HepG2 (cell line): Measurements from ENCODE around the gene SCEL. TPM values are rescaled to one million over a fixed set of nuclear protein-coding genes. Genes with fewer than 3 reads are reported as not detected.

ENCODE experiments used
- NR2F6 ChIP-seq, 2 experiments: IDR thresholded peaks; 2 replicates each; pipeline ENCODE4 v1.6.1; 2016; ENCODE audit warnings: antibody characterized with exemption in 1 of 2, mild to moderate bottlenecking in 1 of 2
- ZNF232 ChIP-seq: sonication (generic); formaldehyde crosslinking; IDR thresholded peaks from 2 replicates; pipeline ENCODE4 v1.4.0; 2020; ENCODE audit warnings: missing genetic modification reagents, borderline replicate concordance
- polyA plus RNA-seq, 8 experiments: library from polyadenylated mRNA; depleted of rRNA in 3 of 8; stranded (reverse) in 7 of 8; unstranded in 1 of 8; fragments of >200 nt; fragmentation: Illumina TruSeq in 4 of 8; extraction: Trizol in 4 of 8; gene quantifications; 2 replicates each; pipeline versions ENCODE4 v1.2.1 to v1.2.3, GENCODE V29; 2011 to 2016; ENCODE audit warnings: low read depth in 4 of 8, missing spikeins in 1 of 8, mixed read lengths in 1 of 8; ENCODE audit not compliant: insufficient read depth in 1 of 8
- total RNA-seq, 5 experiments: library from RNA; depleted of rRNA; stranded (reverse); fragments of >200 nt; fragmentation: Illumina TruSeq; extraction: Trizol; gene quantifications; 2 replicates each; pipeline ENCODE4 v1.2.3, GENCODE V29; 2016; ENCODE audit warnings: low read depth in 1 of 5
- TF ChIP-seq, protein P1 (sequence below): sonication (generic); formaldehyde crosslinking; IDR thresholded peaks from 2 replicates; pipeline ENCODE4 v1.4.0; 2020; ENCODE audit warnings: missing genetic modification reagents, borderline replicate concordance
- TF ChIP-seq, protein P2 (sequence below): sonication (generic); formaldehyde crosslinking; IDR thresholded peaks from 2 replicates; pipeline ENCODE4; 2020; ENCODE audit warnings: missing genetic modification reagents, mild to moderate bottlenecking, borderline replicate concordance
- TF ChIP-seq, protein P3 (sequence below): sonication (generic); formaldehyde crosslinking; IDR thresholded peaks from 2 replicates; pipeline ENCODE4 v1.4.0; 2020; ENCODE audit warnings: missing genetic modification reagents, borderline replicate concordance

The SCEL gene
- total and polyA plus RNA-seq, 2 of the 13 experiments (the other 11 are each of a cell fraction or from before 2014, with no cell fraction given): not detected

DNA sequence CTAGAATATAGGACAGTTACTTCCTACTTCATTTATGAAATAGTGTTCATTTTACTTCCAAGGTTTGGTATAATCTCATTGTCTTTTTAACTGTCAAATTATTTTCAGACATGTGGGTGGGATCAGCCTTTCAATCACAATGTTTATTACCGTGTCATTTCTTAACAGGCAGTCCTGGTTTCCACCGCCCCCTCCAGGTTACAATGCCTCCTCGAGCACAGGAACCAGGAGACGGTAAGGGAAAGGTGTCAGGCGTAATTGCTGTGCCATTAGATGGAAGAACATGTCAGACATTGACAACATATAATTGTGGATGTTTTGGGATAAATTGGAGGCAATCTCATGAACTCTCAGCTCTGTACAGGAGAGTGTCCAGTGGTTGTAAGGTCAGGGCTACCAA, 36.5 kb downstream of the SCEL start (continued):
- TF ChIP-seq, protein P1, sequence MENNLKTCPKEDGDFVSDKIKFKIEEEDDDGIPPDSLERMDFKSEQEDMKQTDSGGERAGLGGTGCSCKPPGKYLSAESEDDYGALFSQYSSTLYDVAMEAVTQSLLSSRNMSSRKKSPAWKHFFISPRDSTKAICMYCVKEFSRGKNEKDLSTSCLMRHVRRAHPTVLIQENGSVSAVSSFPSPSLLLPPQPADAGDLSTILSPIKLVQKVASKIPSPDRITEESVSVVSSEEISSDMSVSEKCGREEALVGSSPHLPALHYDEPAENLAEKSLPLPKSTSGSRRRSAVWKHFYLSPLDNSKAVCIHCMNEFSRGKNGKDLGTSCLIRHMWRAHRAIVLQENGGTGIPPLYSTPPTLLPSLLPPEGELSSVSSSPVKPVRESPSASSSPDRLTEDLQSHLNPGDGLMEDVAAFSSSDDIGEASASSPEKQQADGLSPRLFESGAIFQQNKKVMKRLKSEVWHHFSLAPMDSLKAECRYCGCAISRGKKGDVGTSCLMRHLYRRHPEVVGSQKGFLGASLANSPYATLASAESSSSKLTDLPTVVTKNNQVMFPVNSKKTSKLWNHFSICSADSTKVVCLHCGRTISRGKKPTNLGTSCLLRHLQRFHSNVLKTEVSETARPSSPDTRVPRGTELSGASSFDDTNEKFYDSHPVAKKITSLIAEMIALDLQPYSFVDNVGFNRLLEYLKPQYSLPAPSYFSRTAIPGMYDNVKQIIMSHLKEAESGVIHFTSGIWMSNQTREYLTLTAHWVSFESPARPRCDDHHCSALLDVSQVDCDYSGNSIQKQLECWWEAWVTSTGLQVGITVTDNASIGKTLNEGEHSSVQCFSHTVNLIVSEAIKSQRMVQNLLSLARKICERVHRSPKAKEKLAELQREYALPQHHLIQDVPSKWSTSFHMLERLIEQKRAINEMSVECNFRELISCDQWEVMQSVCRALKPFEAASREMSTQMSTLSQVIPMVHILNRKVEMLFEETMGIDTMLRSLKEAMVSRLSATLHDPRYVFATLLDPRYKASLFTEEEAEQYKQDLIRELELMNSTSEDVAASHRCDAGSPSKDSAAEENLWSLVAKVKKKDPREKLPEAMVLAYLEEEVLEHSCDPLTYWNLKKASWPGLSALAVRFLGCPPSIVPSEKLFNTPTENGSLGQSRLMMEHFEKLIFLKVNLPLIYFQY (CRISPR knock-in tag): no peak
- TF ChIP-seq NR2F6 (IDR thresholded peaks at IDR 0.05) (no peak), NR2F6 (CRISPR knock-in tag; IDR thresholded peaks at IDR 0.05) (no peak), ZNF232 (no peak)
- TF ChIP-seq, protein P2, sequence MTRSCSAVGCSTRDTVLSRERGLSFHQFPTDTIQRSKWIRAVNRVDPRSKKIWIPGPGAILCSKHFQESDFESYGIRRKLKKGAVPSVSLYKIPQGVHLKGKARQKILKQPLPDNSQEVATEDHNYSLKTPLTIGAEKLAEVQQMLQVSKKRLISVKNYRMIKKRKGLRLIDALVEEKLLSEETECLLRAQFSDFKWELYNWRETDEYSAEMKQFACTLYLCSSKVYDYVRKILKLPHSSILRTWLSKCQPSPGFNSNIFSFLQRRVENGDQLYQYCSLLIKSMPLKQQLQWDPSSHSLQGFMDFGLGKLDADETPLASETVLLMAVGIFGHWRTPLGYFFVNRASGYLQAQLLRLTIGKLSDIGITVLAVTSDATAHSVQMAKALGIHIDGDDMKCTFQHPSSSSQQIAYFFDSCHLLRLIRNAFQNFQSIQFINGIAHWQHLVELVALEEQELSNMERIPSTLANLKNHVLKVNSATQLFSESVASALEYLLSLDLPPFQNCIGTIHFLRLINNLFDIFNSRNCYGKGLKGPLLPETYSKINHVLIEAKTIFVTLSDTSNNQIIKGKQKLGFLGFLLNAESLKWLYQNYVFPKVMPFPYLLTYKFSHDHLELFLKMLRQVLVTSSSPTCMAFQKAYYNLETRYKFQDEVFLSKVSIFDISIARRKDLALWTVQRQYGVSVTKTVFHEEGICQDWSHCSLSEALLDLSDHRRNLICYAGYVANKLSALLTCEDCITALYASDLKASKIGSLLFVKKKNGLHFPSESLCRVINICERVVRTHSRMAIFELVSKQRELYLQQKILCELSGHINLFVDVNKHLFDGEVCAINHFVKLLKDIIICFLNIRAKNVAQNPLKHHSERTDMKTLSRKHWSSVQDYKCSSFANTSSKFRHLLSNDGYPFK: no peak
- TF ChIP-seq, protein P3, sequence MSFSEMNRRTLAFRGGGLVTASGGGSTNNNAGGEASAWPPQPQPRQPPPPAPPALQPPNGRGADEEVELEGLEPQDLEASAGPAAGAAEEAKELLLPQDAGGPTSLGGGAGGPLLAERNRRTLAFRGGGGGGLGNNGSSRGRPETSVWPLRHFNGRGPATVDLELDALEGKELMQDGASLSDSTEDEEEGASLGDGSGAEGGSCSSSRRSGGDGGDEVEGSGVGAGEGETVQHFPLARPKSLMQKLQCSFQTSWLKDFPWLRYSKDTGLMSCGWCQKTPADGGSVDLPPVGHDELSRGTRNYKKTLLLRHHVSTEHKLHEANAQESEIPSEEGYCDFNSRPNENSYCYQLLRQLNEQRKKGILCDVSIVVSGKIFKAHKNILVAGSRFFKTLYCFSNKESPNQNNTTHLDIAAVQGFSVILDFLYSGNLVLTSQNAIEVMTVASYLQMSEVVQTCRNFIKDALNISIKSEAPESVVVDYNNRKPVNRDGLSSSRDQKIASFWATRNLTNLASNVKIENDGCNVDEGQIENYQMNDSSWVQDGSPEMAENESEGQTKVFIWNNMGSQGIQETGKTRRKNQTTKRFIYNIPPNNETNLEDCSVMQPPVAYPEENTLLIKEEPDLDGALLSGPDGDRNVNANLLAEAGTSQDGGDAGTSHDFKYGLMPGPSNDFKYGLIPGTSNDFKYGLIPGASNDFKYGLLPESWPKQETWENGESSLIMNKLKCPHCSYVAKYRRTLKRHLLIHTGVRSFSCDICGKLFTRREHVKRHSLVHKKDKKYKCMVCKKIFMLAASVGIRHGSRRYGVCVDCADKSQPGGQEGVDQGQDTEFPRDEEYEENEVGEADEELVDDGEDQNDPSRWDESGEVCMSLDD (CRISPR knock-in tag): no peak
